Adipocyte (in vitro differentiated cells): ENCODE measurements around the gene IPPK.
"Not testable (repeated sequence)": the region's sequence is repeated elsewhere in the genome, so short reads cannot be mapped to it uniquely, and the experiment has no call there.

Experiments used
- DNase-seq: peaks from one replicate; pipeline ENCODE4 v3.0.0-alpha.2; 2015; ENCODE audit warnings: low read depth
- H3K27me3 ChIP-seq: replicated peaks from 2 replicates; pipeline ENCODE4 v1.7.0; 2013; ENCODE audit warnings: mild to moderate bottlenecking, low read length, moderate library complexity; ENCODE audit not compliant: control insufficient read depth, insufficient read depth
- H3K36me3 ChIP-seq: 2 replicates; pipeline ENCODE4 v1.7.0; 2013; ENCODE audit warnings: low read length, mild to moderate bottlenecking, moderate library complexity; ENCODE audit not compliant: control insufficient read depth, insufficient read depth, severe bottlenecking
- H3K4me1 ChIP-seq: 2 replicates; pipeline ENCODE4 v1.7.0; 2013; ENCODE audit warnings: mild to moderate bottlenecking, low read length, moderate library complexity; ENCODE audit not compliant: control insufficient read depth, insufficient read depth
- H3K4me3 ChIP-seq: 2 replicates; pipeline ENCODE4 v1.7.0; 2013; ENCODE audit warnings: mild to moderate bottlenecking, low read length, moderate library complexity
- H3K9ac ChIP-seq: 2 replicates; pipeline ENCODE4 v1.7.0; 2013; ENCODE audit warnings: mild to moderate bottlenecking, low read length, moderate library complexity
- H3K9me3 ChIP-seq: 2 replicates; pipeline ENCODE4 v1.7.0; 2013; ENCODE audit warnings: mild to moderate bottlenecking, low read length, moderate library complexity; ENCODE audit not compliant: control insufficient read depth

Gene IPPK

GRCh38 chr9:92571871-92572270 lies 98.1 kb downstream of the IPPK start:
- H3K4me1 ChIP-seq, H3K27me3 ChIP-seq, H3K36me3 ChIP-seq, DNase-seq, H3K9ac ChIP-seq, H3K4me3 ChIP-seq, H3K9me3 ChIP-seq: not testable (repeated sequence)

GRCh38 chr9:92564982-92565381 lies 104.9 kb downstream of the IPPK start:
- H3K9ac ChIP-seq: no peak overlapping the region
- peaks cover 29% of the 10 kb centered on the region for H3K4me1 ChIP-seq
- H3K9me3 ChIP-seq: no peaks in the 10 kb centered on the region
- H3K27me3 ChIP-seq: no peaks in the 10 kb centered on the region
- H3K4me3 ChIP-seq: no peak overlapping the region
- DNase-seq: no peak
- H3K36me3 ChIP-seq: no peaks in the 10 kb centered on the region

- DNase-seq: peak; percentile 16
- Histone ChIP-seq H3K9ac (no peak overlapping the region), H3K4me1 (peaks cover 29% of the 10 kb centered on the region), H3K9me3 (no peaks in the 10 kb centered on the region), H3K4me3 (no peak overlapping the region), H3K36me3 (no peaks in the 10 kb centered on the region), H3K27me3 (no peaks in the 10 kb centered on the region)
Measured at GRCh38 chr9:92564504-92564903, 105.4 kb downstream of the IPPK start.
